ENCODE data around the gene HJV. TPM values are rescaled to one million over a fixed set of nuclear protein-coding genes. Genes with fewer than 3 reads are reported as not detected.
A peak's percentile ranks its signal among the peaks of the same experiment; 100 is the strongest.

The HJV gene
- total RNA-seq, 1 donor from 2014 or later = not detected

- Histone ChIP-seq H3K27me3 (ENCODE audit: insufficient read depth, low read length) (no peaks in the 10 kb centered on the region), H3K27ac (ENCODE audit: low read depth, low read length) (peak overlapping the region; percentile 93), H3K4me1 (ENCODE audit: insufficient read depth, low read length) (peaks cover 29% of the 10 kb centered on the region), H2AFZ (ENCODE audit: low read depth, low read length) (peak overlapping the region; percentile 21), H3K36me3 (ENCODE audit: insufficient read depth, low read length) (no peaks in the 10 kb centered on the region), H4K20me1 (ENCODE audit: insufficient read depth, low read length) (no peaks in the 10 kb centered on the region), H3K79me2 (ENCODE audit: insufficient read depth, low read length) (no peaks in the 10 kb centered on the region), H3K9ac (ENCODE audit: low read length) (peak overlapping the region; percentile 59), H3K4me2 (ENCODE audit: low read length) (peak overlapping the region; percentile 79), H3K4me3 (ENCODE audit: insufficient read depth, low read depth, low read length) (no peak overlapping the region), H3K9me3 (ENCODE audit: insufficient read depth, low read depth, low read length) (no peaks in the 10 kb centered on the region)
- H3K27me3 Mint-ChIP-seq (ENCODE audit: low read depth, unreplicated experiment) = no peaks in the 10 kb centered on the region
- H3K4me3 Mint-ChIP-seq (ENCODE audit: unreplicated experiment) = no peak overlapping the region
- H3K4me1 Mint-ChIP-seq (ENCODE audit: low read depth, unreplicated experiment) = peaks cover 8% of the 10 kb centered on the region
- no peak for DNase-seq (ENCODE audit: low read depth)
- FAIRE-seq = no peak
- no peaks in the 10 kb centered on the region for H3K9me3 Mint-ChIP-seq (ENCODE audit: unreplicated experiment)
- H3K36me3 Mint-ChIP-seq (ENCODE audit: low read depth, unreplicated experiment) = no peaks in the 10 kb centered on the region
- TF ChIP-seq EZH2 (IDR thresholded peaks at IDR 0.05; ENCODE audit: insufficient read depth, low read length) (no peak), CTCF (IDR thresholded peaks at IDR 0.05; ENCODE audit: insufficient read depth, low read depth, low read length) (no peak)
- no peak overlapping the region for H3K27ac Mint-ChIP-seq (ENCODE audit: unreplicated experiment)
Measured at GRCh38 chr1:145979746-145980456, 41.6 kb downstream of the HJV start.

GRCh38 chr1:145978854-145979745 lies 42.4 kb downstream of the HJV start:
- Mint-ChIP-seq H3K27ac (ENCODE audit: unreplicated experiment) (no peak overlapping the region), H3K27me3 (ENCODE audit: low read depth, unreplicated experiment) (no peaks in the 10 kb centered on the region), H3K4me3 (ENCODE audit: unreplicated experiment) (no peak overlapping the region), H3K36me3 (ENCODE audit: low read depth, unreplicated experiment) (no peaks in the 10 kb centered on the region), H3K4me1 (ENCODE audit: low read depth, unreplicated experiment) (peaks cover 5% of the 10 kb centered on the region), H3K9me3 (ENCODE audit: unreplicated experiment) (no peaks in the 10 kb centered on the region)
- DNase-seq (ENCODE audit: low read depth) (peak; percentile 100), FAIRE-seq (peak; percentile 69)
- Histone ChIP-seq H3K4me3 (ENCODE audit: insufficient read depth, low read depth, low read length) (peak overlapping the region; percentile 24), H3K27me3 (ENCODE audit: insufficient read depth, low read length) (no peaks in the 10 kb centered on the region), H3K36me3 (ENCODE audit: insufficient read depth, low read length) (no peaks in the 10 kb centered on the region), H4K20me1 (ENCODE audit: insufficient read depth, low read length) (no peaks in the 10 kb centered on the region), H3K27ac (ENCODE audit: low read depth, low read length) (peak overlapping the region; percentile 93), H3K79me2 (ENCODE audit: insufficient read depth, low read length) (no peaks in the 10 kb centered on the region), H3K9ac (ENCODE audit: low read length) (peak overlapping the region; percentile 80), H3K9me3 (ENCODE audit: insufficient read depth, low read depth, low read length) (no peaks in the 10 kb centered on the region), H3K4me1 (ENCODE audit: insufficient read depth, low read length) (peaks cover 28% of the 10 kb centered on the region), H3K4me2 (ENCODE audit: low read length) (peak overlapping the region; percentile 79), H2AFZ (ENCODE audit: low read depth, low read length) (peak overlapping the region; percentile 45)
- TF ChIP-seq EZH2 (IDR thresholded peaks at IDR 0.05; ENCODE audit: insufficient read depth, low read length) (no peak), CTCF (IDR thresholded peaks at IDR 0.05; ENCODE audit: insufficient read depth, low read depth, low read length) (peak; percentile 34)

All from astrocyte (in vitro differentiated cells and primary cell).